Activated naive CD4-positive, alpha-beta T cell treated with anti-CD3 and anti-CD28 coated beads for 36 hours (primary cell): ENCODE data around the gene PLXND1. TPM values are rescaled to one million over a fixed set of nuclear protein-coding genes. Genes with fewer than 3 reads are reported as not detected.
"Not testable (repeated sequence)": the region's sequence is repeated elsewhere in the genome, so short reads cannot be mapped to it uniquely, and the experiment has no call there.

Source experiments
- CTCF ChIA-PET: fragments of 350-600 bp; sonication (Branson Sonifier 250); formaldehyde crosslinking; loops from one replicate; lab custom pipeline; 2021; ENCODE audit warnings: antibody characterized with exemption; lab: Charles Lee
- DNase-seq: peaks from one replicate; pipeline ENCODE4 v3.0.0-alpha.2; 2020
- H3K27ac Mint-ChIP-seq: one replicate; pipeline ENCODE4 v1.8.0; 2021; ENCODE audit warnings: mild to moderate bottlenecking, mixed read lengths
- H3K27me3 Mint-ChIP-seq: one replicate; pipeline ENCODE4 v1.8.0; 2021; ENCODE audit warnings: low read depth, mixed read lengths
- H3K36me3 Mint-ChIP-seq: one replicate; pipeline ENCODE4 v1.8.0; 2021; ENCODE audit warnings: low read depth, mixed read lengths
- H3K4me1 Mint-ChIP-seq: one replicate; pipeline ENCODE4 v1.8.0; 2021; ENCODE audit warnings: low read depth, mixed read lengths
- H3K4me3 Mint-ChIP-seq: one replicate; pipeline ENCODE4 v1.8.0; 2021; ENCODE audit warnings: mild to moderate bottlenecking, moderate library complexity, mixed read lengths
- H3K9me3 Mint-ChIP-seq: one replicate; pipeline ENCODE4 v1.8.0; 2021; ENCODE audit warnings: mixed read lengths
- intact Hi-C: fragments of 100-400 bp; cut with micrococcal nuclease; formaldehyde crosslinking; loops from one replicate; pipeline ENCODE4 v1.15.1; 2023
- total RNA-seq, 2 experiments: library from RNA; stranded (reverse); gene quantifications; one replicate each; pipeline ENCODE4 v1.2.3, GENCODE V29; 2021

Gene PLXND1
- total RNA-seq, 2 experiments from 2014 or later = 5.1 to 6.2 TPM

GRCh38 chr3:129519449-129519848 is 87.0 kb downstream of the PLXND1 start:
- no peak for DNase-seq
- Mint-ChIP-seq H3K4me1 (no peaks in the 10 kb centered on the region), H3K36me3 (peaks cover 9% of the 10 kb centered on the region), H3K27me3 (no peaks in the 10 kb centered on the region), H3K4me3 (no peak overlapping the region), H3K27ac (no peak overlapping the region), H3K9me3 (no peaks in the 10 kb centered on the region)
- CTCF ChIA-PET = no interaction called here
- intact Hi-C loops = no loop called here

- no peak overlapping the region for H3K27ac Mint-ChIP-seq
- H3K9me3 Mint-ChIP-seq = no peaks in the 10 kb centered on the region
- CTCF ChIA-PET = interaction anchor here (0.6 kb wide), 1 partner anchor 78 kb away, joined by 3 read pairs; no protein-coding TSS in a partner anchor
- intact Hi-C loops = no loop called here
- peaks cover 9% of the 10 kb centered on the region for H3K36me3 Mint-ChIP-seq
- no peak overlapping the region for H3K4me3 Mint-ChIP-seq
- H3K4me1 Mint-ChIP-seq = no peaks in the 10 kb centered on the region
- DNase-seq = no peak
- no peaks in the 10 kb centered on the region for H3K27me3 Mint-ChIP-seq
Measured at GRCh38 chr3:129518581-129518980, 87.9 kb downstream of the PLXND1 start.

DNA sequence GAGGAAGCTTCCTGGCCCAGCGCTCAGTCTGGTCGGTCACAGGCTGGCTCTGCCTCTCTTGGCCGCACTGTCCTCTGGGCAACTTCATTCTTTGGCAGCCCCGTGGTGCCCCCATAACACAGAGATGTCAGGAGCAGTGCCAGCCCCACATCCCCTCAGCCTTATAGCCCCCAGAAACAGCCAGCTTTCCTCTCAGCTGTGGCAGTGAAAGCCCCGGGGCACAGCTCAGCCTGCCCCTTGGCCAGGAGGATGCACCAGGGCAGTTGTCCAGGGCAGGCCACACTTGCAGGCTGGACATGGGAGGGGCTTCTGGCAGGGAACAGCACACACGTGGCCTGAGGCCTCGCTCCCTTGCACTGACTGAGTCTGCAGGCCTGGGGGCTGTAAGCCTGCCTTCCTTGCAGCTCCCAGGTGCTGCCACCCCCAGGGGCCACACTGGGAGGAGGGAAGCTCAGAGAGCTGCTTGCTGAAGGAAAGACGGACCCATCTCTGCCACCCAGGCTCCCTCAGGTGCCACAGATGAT is 88.4 kb downstream of the PLXND1 start:
- CTCF ChIA-PET = no interaction called here
- Mint-ChIP-seq H3K9me3 (no peaks in the 10 kb centered on the region), H3K27me3 (no peaks in the 10 kb centered on the region), H3K4me3 (no peak overlapping the region), H3K36me3 (peaks cover 9% of the 10 kb centered on the region), H3K27ac (no peak overlapping the region), H3K4me1 (no peaks in the 10 kb centered on the region)
- intact Hi-C loops = no loop called here
- no peak for DNase-seq

DNA sequence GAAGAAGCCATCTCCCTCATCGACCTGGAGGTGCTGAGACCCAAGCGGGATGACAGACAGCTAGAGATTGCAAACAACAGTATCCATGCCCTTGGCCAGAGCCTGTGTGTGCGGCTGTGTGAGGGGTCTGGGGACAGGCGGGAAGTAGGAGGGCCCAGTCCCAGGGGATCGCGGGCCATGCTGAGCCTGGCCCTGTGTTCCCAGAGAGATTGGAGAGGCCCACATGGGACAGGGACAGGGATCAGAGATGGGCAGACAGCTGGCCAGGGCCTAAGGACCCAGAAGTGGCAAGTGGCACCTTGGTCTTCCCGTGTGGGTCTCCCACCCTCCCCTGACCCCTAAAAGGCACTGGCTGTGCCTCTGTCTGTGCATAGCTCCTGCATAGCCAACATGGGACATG is 89.0 kb downstream of the PLXND1 start:
- Mint-ChIP-seq H3K4me1 (no peaks in the 10 kb centered on the region), H3K27me3 (no peaks in the 10 kb centered on the region), H3K36me3 (peaks cover 9% of the 10 kb centered on the region), H3K9me3 (no peaks in the 10 kb centered on the region), H3K4me3 (no peak overlapping the region), H3K27ac (no peak overlapping the region)
- intact Hi-C loops = no loop called here
- no peak for DNase-seq
- CTCF ChIA-PET = no interaction called here

GRCh38 chr3:129515821-129516432 is 90.5 kb downstream of the PLXND1 start:
- H3K36me3 Mint-ChIP-seq, H3K4me3 Mint-ChIP-seq, intact Hi-C loops, CTCF ChIA-PET, H3K4me1 Mint-ChIP-seq, H3K9me3 Mint-ChIP-seq, DNase-seq, H3K27ac Mint-ChIP-seq, H3K27me3 Mint-ChIP-seq: not testable (repeated sequence)

- H3K4me1 Mint-ChIP-seq, H3K27me3 Mint-ChIP-seq, H3K4me3 Mint-ChIP-seq, H3K27ac Mint-ChIP-seq, intact Hi-C loops, H3K36me3 Mint-ChIP-seq, DNase-seq, CTCF ChIA-PET, H3K9me3 Mint-ChIP-seq: not testable (repeated sequence)
Measured at GRCh38 chr3:129515108-129515820, 91.2 kb downstream of the PLXND1 start.

- H3K36me3 Mint-ChIP-seq = peaks cover 9% of the 10 kb centered on the region
- intact Hi-C loops = no loop called here
- H3K4me3 Mint-ChIP-seq = no peak overlapping the region
- no peaks in the 10 kb centered on the region for H3K4me1 Mint-ChIP-seq
- no peaks in the 10 kb centered on the region for H3K27me3 Mint-ChIP-seq
- DNase-seq = no peak
- H3K9me3 Mint-ChIP-seq = no peaks in the 10 kb centered on the region
- no peak overlapping the region for H3K27ac Mint-ChIP-seq
- CTCF ChIA-PET = no interaction called here
Measured at GRCh38 chr3:129514563-129514962, 91.9 kb downstream of the PLXND1 start.

DNA sequence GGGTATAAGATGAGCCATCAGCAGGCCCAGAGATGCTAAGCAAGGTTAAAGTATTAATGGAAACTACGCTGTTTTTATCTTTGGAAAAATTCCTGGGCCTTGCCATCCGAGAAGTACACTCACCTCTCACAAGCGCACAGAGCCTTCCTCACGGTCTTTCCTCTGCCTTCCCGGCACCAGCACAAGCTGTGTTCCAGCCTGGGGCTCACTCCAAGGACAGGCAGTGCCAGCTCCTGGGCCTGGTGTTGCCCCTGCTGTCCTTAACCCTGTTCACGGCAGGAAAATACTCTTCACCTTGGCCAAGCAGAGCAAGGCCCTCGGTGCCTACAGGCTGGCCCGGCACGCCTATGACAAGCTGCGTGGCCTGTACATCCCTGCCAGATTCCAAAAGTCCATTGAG is 92.4 kb downstream of the PLXND1 start:
- H3K27ac Mint-ChIP-seq = no peak overlapping the region
- CTCF ChIA-PET = no interaction called here
- intact Hi-C loops = no loop called here
- H3K27me3 Mint-ChIP-seq = no peaks in the 10 kb centered on the region
- no peaks in the 10 kb centered on the region for H3K4me1 Mint-ChIP-seq
- no peak for DNase-seq
- peaks cover 11% of the 10 kb centered on the region for H3K36me3 Mint-ChIP-seq
- no peaks in the 10 kb centered on the region for H3K9me3 Mint-ChIP-seq
- H3K4me3 Mint-ChIP-seq = no peak overlapping the region

- no peak for DNase-seq
- Mint-ChIP-seq H3K36me3 (peaks cover 11% of the 10 kb centered on the region), H3K9me3 (no peaks in the 10 kb centered on the region), H3K4me1 (no peaks in the 10 kb centered on the region), H3K27me3 (no peaks in the 10 kb centered on the region), H3K27ac (no peak overlapping the region), H3K4me3 (no peak overlapping the region)
- intact Hi-C loops = no loop called here
- CTCF ChIA-PET = no interaction called here
Measured at GRCh38 chr3:129513705-129514104, 92.8 kb downstream of the PLXND1 start.

GRCh38 chr3:129512595-129512994 is 93.9 kb downstream of the PLXND1 start:
- H3K27ac Mint-ChIP-seq = no peak overlapping the region
- H3K4me3 Mint-ChIP-seq = no peak overlapping the region
- CTCF ChIA-PET = interaction anchor here (0.6 to 0.8 kb wide), 2 partner anchors 22 to 580 kb away, joined by 3 to 5 read pairs; no protein-coding TSS in a partner anchor
- peaks cover 11% of the 10 kb centered on the region for H3K36me3 Mint-ChIP-seq
- H3K9me3 Mint-ChIP-seq = no peaks in the 10 kb centered on the region
- no peak for DNase-seq
- no peaks in the 10 kb centered on the region for H3K4me1 Mint-ChIP-seq
- H3K27me3 Mint-ChIP-seq = no peaks in the 10 kb centered on the region
- intact Hi-C loops = no loop called here

DNA sequence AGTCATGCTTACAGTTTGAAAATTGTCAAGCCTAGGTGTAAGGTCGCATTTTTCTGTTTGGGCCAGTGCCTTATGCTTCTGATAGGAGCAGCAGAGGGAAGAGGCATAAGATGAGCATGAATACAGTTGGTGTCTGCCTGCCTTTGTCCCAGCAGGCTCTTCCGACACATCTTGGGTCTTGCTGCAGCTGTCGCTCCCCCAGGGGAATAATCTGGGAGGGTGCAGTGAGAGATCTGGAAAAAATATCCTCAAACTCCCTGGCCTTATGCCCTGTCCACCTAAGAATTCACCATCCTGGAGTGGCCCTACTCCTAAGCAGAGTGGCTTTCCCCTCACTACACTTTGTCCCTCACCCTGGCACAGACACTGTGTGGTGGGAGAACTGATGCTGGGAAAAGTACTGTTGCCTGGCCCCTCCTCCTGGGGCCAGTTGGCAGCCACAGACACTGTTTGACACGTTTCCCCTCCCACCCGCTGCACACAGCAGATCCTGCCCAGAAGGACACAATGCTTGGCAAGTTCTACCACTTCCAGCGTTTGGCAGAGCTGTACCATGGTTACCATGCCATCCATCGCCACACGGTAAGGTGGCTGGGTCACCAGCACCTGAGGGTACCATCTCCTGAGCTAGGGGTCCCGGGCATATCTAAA is 99.2 kb downstream of the PLXND1 start:
- no peak overlapping the region for H3K27ac Mint-ChIP-seq
- no peaks in the 10 kb centered on the region for H3K27me3 Mint-ChIP-seq
- no peak overlapping the region for H3K4me3 Mint-ChIP-seq
- no peaks in the 10 kb centered on the region for H3K4me1 Mint-ChIP-seq
- CTCF ChIA-PET = no interaction called here
- no peak for DNase-seq
- H3K9me3 Mint-ChIP-seq = no peaks in the 10 kb centered on the region
- intact Hi-C loops = no loop called here
- H3K36me3 Mint-ChIP-seq = peaks cover 2% of the 10 kb centered on the region

- DNase-seq = no peak
- Mint-ChIP-seq H3K36me3 (peaks cover 2% of the 10 kb centered on the region), H3K9me3 (no peaks in the 10 kb centered on the region), H3K4me1 (no peaks in the 10 kb centered on the region), H3K27ac (no peak overlapping the region), H3K27me3 (no peaks in the 10 kb centered on the region), H3K4me3 (no peak overlapping the region)
- intact Hi-C loops = no loop called here
- CTCF ChIA-PET = no interaction called here
Measured at GRCh38 chr3:129506231-129506742, 100.2 kb downstream of the PLXND1 start.
